GM12878 (cell line): Measurements from ENCODE around the gene TTC9B. TPM values are rescaled to one million over a fixed set of nuclear protein-coding genes. Genes with fewer than 3 reads are reported as not detected.

Source experiments
- ATAC-seq: fragments of 200-7000 bp; cut with Tn5 transposase; 3 replicates; pipeline ENCODE4 v1.9.1; 2020; ENCODE audit warnings: mild to moderate bottlenecking, moderate library complexity
- BruUV-seq: library from RNA; stranded (reverse); fragments of 400-500 nt; replicated peaks from 2 replicates; lab custom pipeline; 2021; lab: Mats Ljungman, UMichigan
- CTCF ChIA-PET: fragments of 300-600 bp; sonication (Branson Sonifier 250); formaldehyde crosslinking; extraction: SDS; loops from one replicate; lab custom pipeline; 2021; ENCODE audit warnings: inconsistent platforms; lab: Yijun Ruan, JAX
- POLR2A ChIA-PET: fragments of 350-600 bp; formaldehyde crosslinking; extraction: SDS; loops from one replicate; lab custom pipeline; 2021; ENCODE audit warnings: inconsistent platforms; lab: Charles Lee
- RAD21 ChIA-PET: fragments of 300-600 bp; sonication (Branson Sonifier 250); formaldehyde crosslinking; loops from one replicate; lab custom pipeline; 2023; ENCODE audit warnings: antibody characterized with exemption; ENCODE audit not compliant: unreplicated experiment; lab: Charles Lee
- SMC1A ChIA-PET: fragments of 300-600 bp; sonication (Branson Sonifier 250); formaldehyde crosslinking; loops from one replicate; lab custom pipeline; 2023; ENCODE audit not compliant: unreplicated experiment, uncharacterized antibody; lab: Charles Lee
- DNase-seq: peaks from one replicate; pipeline ENCODE4 v3.0.0-alpha.2; 2011; ENCODE audit warnings: low read depth, low spot score
- FAIRE-seq: peaks from 3 replicates; lab custom pipeline; 2011; peaks lifted over from hg19 to GRCh38; lab: Jason Lieb, UNC
- H2AFZ ChIP-seq: 2 replicates; pipeline ENCODE4 v1.6.0; 2011; ENCODE audit warnings: low read depth, low read length, control low read depth; ENCODE audit not compliant: control insufficient read depth
- H3K27ac ChIP-seq: 2 replicates; pipeline ENCODE4 v1.5.1; 2011; ENCODE audit warnings: control low read depth; ENCODE audit not compliant: control insufficient read depth, insufficient read depth
- H3K27me3 ChIP-seq, 2 experiments: replicated peaks in 1 of 2; 2 replicates each; pipeline versions ENCODE4 v1.6.0 to v1.6.1; 2011; ENCODE audit warnings: low read length in 1 of 2; ENCODE audit not compliant: control insufficient read depth in 2 of 2, insufficient read depth in 2 of 2
- H3K36me3 ChIP-seq, 2 experiments: 2 replicates each; pipeline ENCODE4 v1.5.1; 2011; ENCODE audit warnings: low read length in 1 of 2; ENCODE audit not compliant: control insufficient read depth in 2 of 2, insufficient read depth in 2 of 2
- H3K4me1 ChIP-seq: 2 replicates; pipeline ENCODE4 v1.6.1; 2011; ENCODE audit warnings: mild to moderate bottlenecking, low read length, moderate library complexity, mixed read lengths; ENCODE audit not compliant: control insufficient read depth, insufficient read depth
- H3K4me2 ChIP-seq: 2 replicates; pipeline ENCODE4 v1.6.0; 2011; ENCODE audit warnings: control low read depth; ENCODE audit not compliant: control insufficient read depth, insufficient read depth
- H3K4me3 ChIP-seq: fragments of 200-600 bp; sonication (generic); 2 replicates; pipeline ENCODE4 v1.5.1; 2016
- H3K79me2 ChIP-seq: 2 replicates; pipeline ENCODE4 v1.6.0; 2011; ENCODE audit warnings: low read length; ENCODE audit not compliant: control insufficient read depth, insufficient read depth
- H3K9ac ChIP-seq: 2 replicates; pipeline ENCODE4 v1.8.0; 2011; ENCODE audit warnings: low read length, control low read depth, mixed read lengths; ENCODE audit not compliant: control insufficient read depth, insufficient read depth
- H3K9me3 ChIP-seq: replicated peaks from 3 replicates; pipeline ENCODE4 v1.5.1; 2011; ENCODE audit warnings: mild to moderate bottlenecking, low read length; ENCODE audit not compliant: control insufficient read depth, insufficient read depth
- H4K20me1 ChIP-seq: 2 replicates; pipeline ENCODE4 v1.6.0; 2011; ENCODE audit not compliant: control insufficient read depth, insufficient read depth
- CBFB ChIP-seq: IDR thresholded peaks from 2 replicates; pipeline ENCODE4 v1.6.1; 2016; ENCODE audit warnings: antibody characterized with exemption, low read depth
- EP300 ChIP-seq, 2 experiments: fragments of 150-350 bp in 1 of 2; IDR thresholded peaks; 2 replicates each; pipeline ENCODE4 v1.6.1; 2011 to 2012; ENCODE audit warnings: low read depth in 2 of 2, low read length in 2 of 2, borderline replicate concordance in 1 of 2, improper control_type of control experiment in 1 of 2, inconsistent platforms in 1 of 2; ENCODE audit not compliant: control insufficient read depth in 1 of 2
- IRF4 ChIP-seq: IDR thresholded peaks from 2 replicates; pipeline ENCODE4 v1.6.1; 2011; ENCODE audit warnings: low read depth, low read length
- JUND ChIP-seq: IDR thresholded peaks from 2 replicates; pipeline ENCODE4 v1.6.1; 2012; ENCODE audit warnings: low read depth, mild to moderate bottlenecking, low read length, improper control_type of control experiment, moderate library complexity
- MAX ChIP-seq: IDR thresholded peaks from 2 replicates; pipeline ENCODE4 v1.6.1; 2012; ENCODE audit warnings: low read depth, low read length, improper control_type of control experiment
- MEF2A ChIP-seq: IDR thresholded peaks from 2 replicates; pipeline ENCODE4 v1.6.1; 2011; ENCODE audit warnings: low read depth, mild to moderate bottlenecking, low read length, moderate library complexity; ENCODE audit not compliant: insufficient read depth
- NBN ChIP-seq: fragments of 450-650 bp; IDR thresholded peaks from 2 replicates; pipeline ENCODE4 v1.6.1; 2016
- NFIC ChIP-seq: IDR thresholded peaks from 2 replicates; pipeline ENCODE4 v1.6.1; 2012; ENCODE audit warnings: low read depth, mild to moderate bottlenecking, inconsistent platforms, low read length, moderate library complexity
- SIN3A ChIP-seq: IDR thresholded peaks from 2 replicates; pipeline ENCODE4 v1.6.1; 2012; ENCODE audit warnings: low read depth, low read length, improper control_type of control experiment
- SREBF2 ChIP-seq: IDR thresholded peaks from 2 replicates; pipeline ENCODE4 v1.6.1; 2012; ENCODE audit warnings: mild to moderate bottlenecking, low read length
- TCF12 ChIP-seq: IDR thresholded peaks from 2 replicates; pipeline ENCODE4 v1.6.1; 2011; ENCODE audit warnings: low read depth, mild to moderate bottlenecking, low read length
- WRNIP1 ChIP-seq: IDR thresholded peaks from 2 replicates; pipeline ENCODE4 v1.6.1; 2011; ENCODE audit warnings: low read depth, low read length, improper control_type of control experiment, borderline replicate concordance
- ZBED1 ChIP-seq: IDR thresholded peaks from 2 replicates; pipeline ENCODE4 v1.6.1; 2016; ENCODE audit warnings: borderline replicate concordance
- ZNF384 ChIP-seq: IDR thresholded peaks from 2 replicates; pipeline ENCODE4 v1.6.1; 2012; ENCODE audit warnings: low read depth, mild to moderate bottlenecking, low read length, improper control_type of control experiment, borderline replicate concordance
- WGBS: methylation state at CpG from one replicate; pipeline ENCODE4 v1.1.6; 2016; ENCODE audit warnings: low lambda C conversion rate; ENCODE audit not compliant: insufficient replicate concordance, insufficient coverage; ENCODE audit errors: missing lambda C conversion rate; 5-methylcytosine and 5-hydroxymethylcytosine counted together
- in situ Hi-C: fragments of 300-500 bp; cut with MboI; formaldehyde crosslinking; loops from 9 replicates; pipeline ENCODE4 v1.14.3; 2018; ENCODE audit warnings: mixed read lengths
- intact Hi-C: fragments of 100-400 bp; cut with micrococcal nuclease; formaldehyde crosslinking; loops from one replicate; pipeline ENCODE4 v1.14.2; 2022; ENCODE audit not compliant: unreplicated experiment
- polyA plus RNA-seq, 11 experiments: library from polyadenylated mRNA; depleted of rRNA in 4 of 11; unstranded in 6 of 11; stranded (reverse) in 5 of 11; fragments of >200 nt; fragmentation: Nextera tagmentation in 4 of 11; fragmentation: Illumina TruSeq in 1 of 11; extraction: Ambion mirVana in 4 of 11; extraction: Trizol in 1 of 11; gene quantifications; 1 replicate in 1 of 11; 2 replicates in 10 of 11; pipeline versions ENCODE4 v1.2.1 to v1.2.3, GENCODE V29; 2011 to 2016; ENCODE audit warnings: inconsistent platforms in 2 of 11, missing spikeins in 2 of 11, low read depth in 1 of 11
- total RNA-seq, 4 experiments: library from RNA; depleted of rRNA in 3 of 4; stranded (reverse); fragments of >200 nt in 3 of 4; fragmentation: Illumina TruSeq in 1 of 4; extraction: Trizol in 1 of 4; gene quantifications; 2 replicates each; pipeline versions ENCODE4 v1.2.1 to v1.2.3, GENCODE V29; 2013 to 2021
- TF ChIP-seq, protein P1 (sequence below): IDR thresholded peaks from 2 replicates; pipeline ENCODE4 v1.6.1; 2011; ENCODE audit warnings: low read depth, low read length, improper control_type of control experiment, borderline replicate concordance
- TF ChIP-seq, protein P2 (sequence below): fragments of 450-650 bp; IDR thresholded peaks from 2 replicates; pipeline ENCODE4 v1.6.1; 2017; ENCODE audit warnings: antibody characterized with exemption, mild to moderate bottlenecking, moderate library complexity

TTC9B gene
- total and polyA plus RNA-seq, 10 of the 15 experiments (the other 5 are each of a cell fraction or from before 2014, with no cell fraction given), result 0.04 to 0.14 (median 0.10) TPM; not detected in 7

GRCh38 chr19:40252395-40252794 is 34.2 kb upstream of the TTC9B start (continued):
- TF ChIP-seq EP300 (IDR thresholded peaks at IDR 0.05; ENCODE audit: borderline replicate concordance in 1 of 2, control insufficient read depth in 1 of 2, low read depth in 2 of 2, low read length in 2 of 2) (no peak), ZNF384 (no peak), MEF2A (no peak), SREBF2 (no peak)
- TF ChIP-seq, all 136 proteins: peak for 0

GRCh38 chr19:40251991-40252390 is 33.8 kb upstream of the TTC9B start:
- 100% methylated on average over 4 of the region's 4 CpGs for WGBS
- RAD21 ChIA-PET, result no interaction called here
- Histone ChIP-seq H4K20me1 (no peaks in the 10 kb centered on the region), H2AFZ (no peak overlapping the region), H3K27me3 (no peaks in the 10 kb centered on the region), H3K4me1 (no peaks in the 10 kb centered on the region), H3K9ac (no peak overlapping the region), H3K4me2 (no peak overlapping the region), H3K4me3 (no peak overlapping the region), H3K36me3 (peaks cover 31 to 32% of the 10 kb centered on the region in 2 experiments; a peak in 3 of 4 replicates), H3K27ac (no peak overlapping the region), H3K79me2 (peaks cover 2% of the 10 kb centered on the region; the same call in 1 of the 2 replicates), H3K9me3 (no peaks in the 10 kb centered on the region)
- BruUV-seq, result no TSS peak
- TF ChIP-seq MAX (no peak), TCF12 (no peak), NFIC (no peak), WRNIP1 (no peak), ZBED1 (no peak), ZNF384 (no peak), NBN (no peak), SIN3A (no peak), IRF4 (no peak), CBFB (no peak), JUND (no peak)
- TF ChIP-seq, protein P1, sequence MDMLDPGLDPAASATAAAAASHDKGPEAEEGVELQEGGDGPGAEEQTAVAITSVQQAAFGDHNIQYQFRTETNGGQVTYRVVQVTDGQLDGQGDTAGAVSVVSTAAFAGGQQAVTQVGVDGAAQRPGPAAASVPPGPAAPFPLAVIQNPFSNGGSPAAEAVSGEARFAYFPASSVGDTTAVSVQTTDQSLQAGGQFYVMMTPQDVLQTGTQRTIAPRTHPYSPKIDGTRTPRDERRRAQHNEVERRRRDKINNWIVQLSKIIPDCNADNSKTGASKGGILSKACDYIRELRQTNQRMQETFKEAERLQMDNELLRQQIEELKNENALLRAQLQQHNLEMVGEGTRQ, result no peak
- TF ChIP-seq, protein P2, sequence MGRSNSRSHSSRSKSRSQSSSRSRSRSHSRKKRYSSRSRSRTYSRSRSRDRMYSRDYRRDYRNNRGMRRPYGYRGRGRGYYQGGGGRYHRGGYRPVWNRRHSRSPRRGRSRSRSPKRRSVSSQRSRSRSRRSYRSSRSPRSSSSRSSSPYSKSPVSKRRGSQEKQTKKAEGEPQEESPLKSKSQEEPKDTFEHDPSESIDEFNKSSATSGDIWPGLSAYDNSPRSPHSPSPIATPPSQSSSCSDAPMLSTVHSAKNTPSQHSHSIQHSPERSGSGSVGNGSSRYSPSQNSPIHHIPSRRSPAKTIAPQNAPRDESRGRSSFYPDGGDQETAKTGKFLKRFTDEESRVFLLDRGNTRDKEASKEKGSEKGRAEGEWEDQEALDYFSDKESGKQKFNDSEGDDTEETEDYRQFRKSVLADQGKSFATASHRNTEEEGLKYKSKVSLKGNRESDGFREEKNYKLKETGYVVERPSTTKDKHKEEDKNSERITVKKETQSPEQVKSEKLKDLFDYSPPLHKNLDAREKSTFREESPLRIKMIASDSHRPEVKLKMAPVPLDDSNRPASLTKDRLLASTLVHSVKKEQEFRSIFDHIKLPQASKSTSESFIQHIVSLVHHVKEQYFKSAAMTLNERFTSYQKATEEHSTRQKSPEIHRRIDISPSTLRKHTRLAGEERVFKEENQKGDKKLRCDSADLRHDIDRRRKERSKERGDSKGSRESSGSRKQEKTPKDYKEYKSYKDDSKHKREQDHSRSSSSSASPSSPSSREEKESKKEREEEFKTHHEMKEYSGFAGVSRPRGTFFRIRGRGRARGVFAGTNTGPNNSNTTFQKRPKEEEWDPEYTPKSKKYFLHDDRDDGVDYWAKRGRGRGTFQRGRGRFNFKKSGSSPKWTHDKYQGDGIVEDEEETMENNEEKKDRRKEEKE, result no peak
- in situ Hi-C loops (no loop called here), intact Hi-C loops (no loop called here)
- CTCF ChIA-PET, result no interaction called here
- ATAC-seq (no peak), FAIRE-seq (no peak), DNase-seq (no peak)
- POLR2A ChIA-PET, result interaction anchor here (0.6 kb wide), 1 partner anchor 330 kb away, joined by 3 read pairs; no protein-coding TSS in a partner anchor
- SMC1A ChIA-PET, result interaction anchor here (0.5 kb wide), 1 partner anchor 986 kb away, joined by 3 read pairs; no protein-coding TSS in a partner anchor
